Loucy (cell line): ENCODE results near the gene PEAK1.

ENCODE experiments used
- EZH2phosphoT487 ChIP-seq: fragments of 200-600 bp; IDR thresholded peaks from 2 replicates; pipeline ENCODE4 v1.6.1; 2018; ENCODE audit warnings: antibody characterized with exemption, mild to moderate bottlenecking, moderate library complexity, borderline replicate concordance
- TF ChIP-seq, protein P1 (sequence below): fragments of 200-600 bp; sonication (generic); conservative IDR thresholded peaks from 2 replicates; pipeline ENCODE4 v1.5.1; 2014; ENCODE audit warnings: mild to moderate bottlenecking, antibody characterized with exemption, low read length

DNA sequence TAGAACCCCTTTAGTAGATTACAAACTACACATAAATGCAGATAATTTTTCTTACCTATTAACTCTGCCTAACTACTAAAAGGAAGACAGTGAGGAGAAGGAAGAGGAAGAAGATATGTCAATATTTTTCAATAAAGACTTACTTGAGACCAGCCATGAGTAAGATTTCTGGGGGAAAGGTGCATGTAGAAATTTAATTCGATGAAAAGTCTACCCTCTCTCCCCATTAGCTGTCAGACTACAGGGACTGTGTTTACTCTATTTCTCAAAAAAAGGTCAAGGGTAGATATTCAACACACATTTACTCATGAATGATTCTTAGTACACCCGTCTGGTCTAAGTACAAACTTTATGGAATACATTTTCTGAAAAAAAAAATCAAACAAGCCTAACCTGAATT, 355.8 kb downstream of the PEAK1 start:
- TF ChIP-seq, protein P1, sequence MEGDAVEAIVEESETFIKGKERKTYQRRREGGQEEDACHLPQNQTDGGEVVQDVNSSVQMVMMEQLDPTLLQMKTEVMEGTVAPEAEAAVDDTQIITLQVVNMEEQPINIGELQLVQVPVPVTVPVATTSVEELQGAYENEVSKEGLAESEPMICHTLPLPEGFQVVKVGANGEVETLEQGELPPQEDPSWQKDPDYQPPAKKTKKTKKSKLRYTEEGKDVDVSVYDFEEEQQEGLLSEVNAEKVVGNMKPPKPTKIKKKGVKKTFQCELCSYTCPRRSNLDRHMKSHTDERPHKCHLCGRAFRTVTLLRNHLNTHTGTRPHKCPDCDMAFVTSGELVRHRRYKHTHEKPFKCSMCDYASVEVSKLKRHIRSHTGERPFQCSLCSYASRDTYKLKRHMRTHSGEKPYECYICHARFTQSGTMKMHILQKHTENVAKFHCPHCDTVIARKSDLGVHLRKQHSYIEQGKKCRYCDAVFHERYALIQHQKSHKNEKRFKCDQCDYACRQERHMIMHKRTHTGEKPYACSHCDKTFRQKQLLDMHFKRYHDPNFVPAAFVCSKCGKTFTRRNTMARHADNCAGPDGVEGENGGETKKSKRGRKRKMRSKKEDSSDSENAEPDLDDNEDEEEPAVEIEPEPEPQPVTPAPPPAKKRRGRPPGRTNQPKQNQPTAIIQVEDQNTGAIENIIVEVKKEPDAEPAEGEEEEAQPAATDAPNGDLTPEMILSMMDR: no peak
- no peak for TF ChIP-seq EZH2phosphoT487
